ENCODE data around the gene ARHGAP23.

Gene ARHGAP23

DNA sequence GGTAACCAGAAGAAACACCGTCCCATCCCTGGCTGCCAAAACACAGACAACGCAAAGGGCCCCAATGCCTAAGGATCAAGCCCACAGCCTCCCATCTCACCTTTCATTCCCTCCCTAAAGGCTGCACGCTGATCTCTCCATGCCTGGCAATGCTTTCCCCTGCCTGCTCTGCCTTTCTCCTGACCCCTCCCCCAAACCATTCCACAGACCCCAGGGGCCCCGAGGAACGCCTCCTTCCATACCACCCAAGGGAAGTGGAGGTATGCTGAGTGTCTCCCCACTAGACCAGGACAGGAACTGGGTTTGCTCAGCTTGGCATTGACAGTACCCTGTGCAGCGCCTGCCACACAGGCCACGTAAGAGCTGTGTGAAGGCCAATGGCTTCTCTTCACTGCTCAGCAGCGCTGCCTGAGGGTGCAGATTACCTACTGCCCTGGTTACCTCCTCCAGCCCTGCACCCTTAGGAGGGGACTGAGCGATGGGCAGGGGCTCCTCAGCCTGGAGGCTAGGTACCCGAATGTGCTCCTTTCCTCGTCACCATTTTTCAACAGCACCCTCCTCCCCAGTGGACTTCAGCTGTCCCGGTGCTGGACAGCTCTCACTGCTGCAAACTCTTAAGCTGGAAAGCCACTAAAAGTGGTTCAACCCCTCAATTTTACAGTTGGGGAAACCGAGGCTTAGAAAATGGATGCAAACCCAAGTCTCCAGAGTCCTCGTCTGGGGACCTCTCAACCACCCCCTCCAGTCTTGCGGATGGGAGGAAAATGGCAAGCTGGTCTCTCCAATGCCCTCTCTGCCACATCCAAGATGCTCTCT lies 132.4 kb downstream of the ARHGAP23 start:
- TF ChIP-seq TAF1 (IDR thresholded peaks at IDR 0.05; ENCODE audit: borderline replicate concordance, insufficient read depth, low read length) (no peak), REST (IDR thresholded peaks at IDR 0.05; ENCODE audit: insufficient read depth in 1 of 2, low read depth in 2 of 2, low read length in 2 of 2) (peak; percentile 82 to 93), FOXP2 (optimal IDR thresholded peaks at IDR 0.05; ENCODE audit: borderline replicate concordance, extremely low read depth, extremely low read length, insufficient read depth) (no peak), POLR2AphosphoS5 (IDR thresholded peaks at IDR 0.05; ENCODE audit: low read depth, low read length) (no peak), SIN3A (IDR thresholded peaks at IDR 0.05; ENCODE audit: borderline replicate concordance, insufficient read depth, low read length) (no peak)

- TF ChIP-seq FOXP2 (optimal IDR thresholded peaks at IDR 0.05; ENCODE audit: borderline replicate concordance, extremely low read depth, extremely low read length, insufficient read depth) = no peak
These were observed 133.4 kb downstream of the ARHGAP23 start for GRCh38 chr17:38561416-38562214.
